Measurements from ENCODE around the gene KCTD15.

GRCh38 chr19:33865306-33865705 lies 68.6 kb downstream of the KCTD15 start:
- no peak for TF ChIP-seq CTCF (IDR thresholded peaks at IDR 0.05)
- TF ChIP-seq EZH2 (IDR thresholded peaks at IDR 0.05; ENCODE audit: borderline replicate concordance, insufficient read depth, low read depth, low read length, poor library complexity, severe bottlenecking) = no peak
